SK-N-SH treated with all-trans-retinoic acid at 6 μM for 48 hours (cell line): ENCODE results near the gene MYH11.
"Not testable (repeated sequence)": the region's sequence is repeated elsewhere in the genome, so short reads cannot be mapped to it uniquely, and the experiment has no call there.

Experiments
- ESRRG ChIP-seq: fragments of 250-450 bp; sonication (Bioruptor Pico); IDR thresholded peaks from 2 replicates; pipeline ENCODE4 v1.6.1; 2021; ENCODE audit warnings: mild to moderate bottlenecking
- ZFP3 ChIP-seq: fragments of 250-450 bp; sonication (Bioruptor Pico); IDR thresholded peaks from 2 replicates; pipeline ENCODE4 v1.5.0; 2020; ENCODE audit warnings: mild to moderate bottlenecking, moderate library complexity
- ZFP30 ChIP-seq: fragments of 450-650 bp; formaldehyde crosslinking; IDR thresholded peaks from 2 replicates; pipeline ENCODE4 v1.5.0; 2022; ENCODE audit warnings: mild to moderate bottlenecking, moderate library complexity
- ZNF70 ChIP-seq: fragments of 450-650 bp; formaldehyde crosslinking; IDR thresholded peaks from 2 replicates; pipeline ENCODE4 v1.5.0; 2020; ENCODE audit warnings: mild to moderate bottlenecking, moderate library complexity
- TF ChIP-seq, protein P1 (sequence below): fragments of 250-450 bp; sonication (Bioruptor Pico); IDR thresholded peaks from 2 replicates; pipeline ENCODE4 v1.8.0; 2020; ENCODE audit warnings: mild to moderate bottlenecking, moderate library complexity, borderline replicate concordance

DNA sequence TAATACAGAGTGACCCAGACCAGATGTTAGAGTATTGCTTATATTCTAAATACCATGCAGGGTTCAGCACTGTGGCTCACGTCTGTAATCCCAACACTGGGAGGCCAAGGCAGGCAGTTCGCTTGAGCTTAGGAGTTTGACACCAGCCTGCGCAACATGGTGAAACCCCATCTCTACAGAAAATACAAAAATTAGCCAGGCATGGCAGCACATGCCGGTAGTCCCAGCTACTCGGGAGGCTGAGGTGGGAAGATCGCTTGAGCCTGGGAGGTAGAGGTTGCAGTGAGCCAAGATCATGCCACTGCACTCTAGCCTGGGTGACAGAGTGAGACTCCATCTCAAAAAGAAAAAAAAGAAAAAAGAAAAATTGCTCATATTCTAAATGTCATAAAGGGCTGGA, 6.3 kb downstream of the MYH11 start:
- TF ChIP-seq, protein P1, sequence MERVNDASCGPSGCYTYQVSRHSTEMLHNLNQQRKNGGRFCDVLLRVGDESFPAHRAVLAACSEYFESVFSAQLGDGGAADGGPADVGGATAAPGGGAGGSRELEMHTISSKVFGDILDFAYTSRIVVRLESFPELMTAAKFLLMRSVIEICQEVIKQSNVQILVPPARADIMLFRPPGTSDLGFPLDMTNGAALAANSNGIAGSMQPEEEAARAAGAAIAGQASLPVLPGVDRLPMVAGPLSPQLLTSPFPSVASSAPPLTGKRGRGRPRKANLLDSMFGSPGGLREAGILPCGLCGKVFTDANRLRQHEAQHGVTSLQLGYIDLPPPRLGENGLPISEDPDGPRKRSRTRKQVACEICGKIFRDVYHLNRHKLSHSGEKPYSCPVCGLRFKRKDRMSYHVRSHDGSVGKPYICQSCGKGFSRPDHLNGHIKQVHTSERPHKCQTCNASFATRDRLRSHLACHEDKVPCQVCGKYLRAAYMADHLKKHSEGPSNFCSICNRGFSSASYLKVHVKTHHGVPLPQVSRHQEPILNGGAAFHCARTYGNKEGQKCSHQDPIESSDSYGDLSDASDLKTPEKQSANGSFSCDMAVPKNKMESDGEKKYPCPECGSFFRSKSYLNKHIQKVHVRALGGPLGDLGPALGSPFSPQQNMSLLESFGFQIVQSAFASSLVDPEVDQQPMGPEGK (CRISPR knock-in tag) = not testable (repeated sequence)
- TF ChIP-seq ZNF70 (CRISPR knock-in tag); ZFP3; ZFP30 (CRISPR knock-in tag); ESRRG (CRISPR knock-in tag): not testable (repeated sequence)
